ENCODE measurements around the gene PRR35.
A peak's percentile ranks its signal among the peaks of the same experiment; 100 is the strongest.

The PRR35 gene

DNA sequence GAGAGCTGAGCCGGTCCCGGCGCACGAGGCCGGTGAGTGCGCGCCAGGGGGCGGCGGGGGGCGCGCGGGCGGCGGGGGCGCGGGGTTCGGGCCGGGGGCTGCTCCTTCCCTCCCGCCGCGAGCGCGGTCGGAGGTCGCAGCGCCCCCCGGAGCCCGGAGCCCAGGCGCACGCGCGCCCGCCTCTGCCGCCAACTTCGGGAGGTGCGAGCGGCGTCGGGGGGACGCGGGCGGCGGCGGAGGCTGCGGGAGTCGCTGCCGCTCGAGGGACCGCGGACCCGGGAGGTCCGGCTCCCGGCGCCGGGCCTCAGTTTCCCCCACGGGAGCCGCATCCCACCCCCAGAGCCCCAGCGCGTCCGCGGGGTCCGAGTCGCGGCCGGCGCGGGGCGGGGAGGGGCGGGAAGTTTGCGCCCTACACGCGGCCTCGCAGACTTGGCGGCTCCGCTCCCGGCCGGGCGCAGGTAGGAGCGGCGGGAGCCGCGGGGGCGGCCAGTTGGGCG is at the start of gene PRR35:
TSS of gene PRR35 (plus strand) at position 191 of the 497 bp plus-strand sequence. CDS start 2,901 bp downstream, outside the sequence.
- DNase-seq, result no peak

DNA sequence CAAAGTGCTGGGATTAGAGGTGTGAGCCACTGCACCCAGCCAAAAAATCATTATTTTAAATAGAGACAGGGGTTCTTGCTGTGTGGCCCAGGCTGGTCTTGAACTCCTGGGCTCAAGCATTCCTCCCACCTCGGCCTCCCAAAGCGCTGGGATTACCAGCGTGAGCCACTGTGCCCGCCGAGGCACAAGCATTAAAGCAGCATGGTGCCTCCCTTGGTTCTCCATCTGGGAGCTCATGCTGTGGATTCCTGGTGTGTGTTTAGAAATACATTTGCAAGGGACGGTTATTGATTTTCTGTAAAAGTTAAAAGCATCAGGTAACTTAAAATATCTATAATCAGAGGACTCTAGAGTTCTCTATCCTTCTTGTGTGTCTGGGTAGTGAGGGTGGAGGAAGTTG is 47.4 kb upstream of the PRR35 start:
- no peak for DNase-seq

DNA sequence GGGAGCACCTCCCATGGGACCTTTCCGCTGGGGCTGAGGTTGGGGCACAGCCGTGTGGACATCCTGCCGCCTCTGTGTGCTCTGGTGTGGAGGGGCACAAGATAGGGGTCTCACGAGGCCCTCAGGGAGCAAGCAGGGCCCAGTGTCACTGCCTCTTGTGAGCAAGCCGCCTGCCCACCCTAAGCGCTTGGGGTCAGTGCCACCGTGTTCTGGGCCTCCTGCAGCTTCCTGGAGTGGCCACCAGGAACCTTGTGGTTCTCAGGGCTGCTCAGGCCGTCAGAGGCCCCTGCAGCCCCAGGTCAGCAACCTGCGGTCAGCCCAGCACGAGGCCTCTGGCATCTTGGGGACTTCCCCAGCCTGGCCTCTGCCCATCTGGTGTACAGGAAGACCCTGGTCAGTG is 46.2 kb upstream of the PRR35 start:
- no peak for DNase-seq

DNA sequence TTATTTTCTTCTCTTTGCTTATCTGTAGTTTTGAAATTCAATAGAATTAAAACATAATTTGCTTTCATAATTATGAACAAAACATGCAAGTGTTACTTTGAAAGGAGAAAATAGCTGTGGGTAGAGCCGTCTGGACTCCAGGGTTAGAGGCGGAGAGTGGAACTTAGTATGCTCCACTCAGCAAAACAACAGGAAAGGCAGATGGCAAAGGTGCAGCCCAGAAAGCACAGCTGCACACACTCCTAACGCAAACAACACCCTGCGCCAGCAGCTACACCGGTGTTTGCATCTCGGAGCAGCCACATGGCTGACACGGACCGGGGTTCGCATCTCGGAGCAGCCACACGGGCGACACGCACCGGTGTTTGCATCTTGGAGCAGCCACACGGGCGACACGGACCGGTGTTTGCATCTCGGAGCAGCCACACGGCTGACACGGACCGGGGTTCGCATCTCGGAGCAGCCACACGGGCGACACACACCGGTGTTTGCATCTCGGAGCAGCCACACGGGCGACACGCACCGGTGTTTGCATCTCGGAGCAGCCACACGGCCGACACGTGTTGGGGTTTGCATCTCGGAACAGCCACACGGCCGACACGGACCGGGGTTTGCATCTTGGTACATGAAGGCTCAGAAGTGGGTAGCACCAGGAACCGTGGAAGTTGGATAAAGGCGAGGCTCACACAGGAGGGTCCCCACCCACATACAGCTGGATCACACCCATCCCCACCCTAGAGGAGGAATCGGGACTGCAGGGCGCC is 44.8 kb upstream of the PRR35 start:
- DNase-seq, result peak; percentile 58

DNA sequence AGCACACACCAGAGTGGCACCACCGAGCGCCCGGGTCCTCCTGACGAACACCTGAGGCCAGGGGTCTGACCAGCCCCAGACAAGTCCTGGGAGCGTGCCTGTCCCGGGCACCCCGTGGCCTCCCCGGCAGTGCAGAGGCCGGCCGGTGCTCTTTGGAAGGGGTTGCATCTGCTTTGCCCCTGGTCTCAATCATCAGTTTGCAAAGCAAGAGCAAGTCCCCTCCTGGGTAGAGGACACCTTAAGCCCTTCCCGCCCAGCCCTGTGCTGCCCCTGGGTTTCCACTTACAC is 44.3 kb upstream of the PRR35 start:
- DNase-seq, result no peak

DNA sequence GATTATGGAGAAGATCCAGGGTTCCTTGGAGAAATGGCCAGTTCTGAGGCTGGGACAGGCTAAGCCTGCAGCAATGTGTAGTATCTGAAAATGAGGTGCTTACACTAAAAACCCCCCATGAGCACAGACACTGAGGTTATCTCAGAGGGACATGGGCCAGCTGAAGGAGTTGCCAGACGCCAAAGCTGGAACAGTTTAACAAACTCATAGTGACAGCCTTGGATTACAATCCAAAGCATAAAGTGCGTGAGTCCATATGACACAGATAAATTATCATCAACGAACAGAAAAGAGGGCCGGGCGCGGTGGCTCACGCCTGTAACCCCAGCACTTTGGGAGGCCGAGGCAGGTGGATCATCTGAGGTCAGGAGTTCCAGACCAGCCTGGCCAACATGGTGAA is 43.9 kb upstream of the PRR35 start:
- DNase-seq, result peak; percentile 89

DNA sequence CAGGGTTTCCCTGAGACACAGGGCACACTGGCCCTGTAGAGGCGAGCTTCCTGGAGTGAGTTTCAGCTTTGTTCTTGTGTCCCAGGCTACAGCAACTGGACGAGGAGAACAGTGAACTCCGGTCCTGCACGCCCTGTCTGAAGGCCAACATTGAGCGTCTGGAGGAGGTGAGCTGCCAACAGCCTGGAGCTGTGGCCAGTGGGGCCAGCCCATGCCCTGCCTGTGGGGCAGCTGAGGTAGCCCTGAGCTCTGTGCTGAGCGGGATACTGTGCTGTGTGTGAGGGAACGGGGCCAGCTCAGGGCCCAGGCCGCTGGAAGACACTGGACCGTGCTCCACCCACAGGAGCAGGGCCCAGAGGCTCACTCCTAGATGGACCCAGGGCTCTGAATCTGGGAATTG is 41.3 kb upstream of the PRR35 start:
- no peak for DNase-seq

DNA sequence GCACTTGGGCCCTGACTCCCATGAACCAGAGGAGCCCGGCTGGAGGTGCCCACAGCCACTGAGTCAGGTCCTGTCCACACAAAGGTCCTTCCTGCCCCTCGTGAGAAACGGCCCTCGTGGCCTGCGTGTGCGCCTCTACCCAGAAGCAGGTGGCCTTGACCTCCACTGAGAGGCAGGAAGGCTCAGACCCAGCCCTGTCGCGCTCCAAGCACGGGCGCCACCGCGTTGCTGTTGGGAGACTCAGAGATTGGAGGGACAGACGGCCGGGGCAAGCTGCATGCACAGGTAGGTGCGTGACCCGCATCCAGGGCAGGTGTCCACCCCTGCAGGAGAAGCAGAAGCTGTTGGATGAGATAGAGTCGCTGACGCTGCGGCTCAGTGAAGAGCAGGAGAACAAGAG is 40.8 kb upstream of the PRR35 start:
- no peak for DNase-seq

DNA sequence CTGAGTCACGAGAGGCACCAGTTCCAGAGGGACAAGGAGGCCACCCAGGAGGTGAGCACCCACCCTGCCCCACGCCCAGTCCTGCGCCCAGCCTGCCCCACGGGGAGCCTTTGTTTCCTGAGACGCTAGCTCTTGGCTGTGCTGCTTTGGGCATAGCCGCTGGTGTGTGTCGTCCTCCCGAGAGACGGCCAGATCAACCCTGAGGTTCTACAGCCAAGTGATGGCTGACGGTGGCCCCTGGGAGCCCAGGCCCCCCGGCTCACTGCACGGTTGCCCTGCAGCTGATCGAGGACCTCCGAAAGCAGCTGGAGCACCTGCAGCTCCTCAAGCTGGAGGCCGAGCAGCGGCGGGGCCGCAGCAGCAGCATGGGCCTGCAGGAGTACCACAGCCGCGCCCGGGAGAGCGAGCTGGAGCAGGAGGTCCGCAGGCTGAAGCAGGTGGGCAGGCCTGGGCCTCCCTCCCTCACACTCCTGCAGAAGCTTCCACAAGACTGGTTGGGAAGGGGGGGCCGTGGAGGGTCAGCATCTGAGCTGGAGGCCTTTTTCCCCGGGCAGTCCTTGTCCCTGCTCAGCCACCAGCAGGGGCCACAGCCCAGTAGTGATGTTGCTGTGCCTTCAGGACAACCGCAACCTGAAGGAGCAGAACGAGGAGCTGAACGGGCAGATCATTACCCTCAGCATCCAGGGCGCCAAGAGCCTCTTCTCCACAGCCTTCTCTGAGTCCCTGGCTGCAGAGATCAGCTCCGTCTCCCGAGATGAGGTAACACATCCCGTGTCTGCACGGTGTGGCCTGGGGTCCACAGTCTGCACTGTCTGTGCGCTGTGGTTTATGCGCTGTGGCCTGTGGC is 40.1 kb upstream of the PRR35 start:
- no peak for DNase-seq

DNA sequence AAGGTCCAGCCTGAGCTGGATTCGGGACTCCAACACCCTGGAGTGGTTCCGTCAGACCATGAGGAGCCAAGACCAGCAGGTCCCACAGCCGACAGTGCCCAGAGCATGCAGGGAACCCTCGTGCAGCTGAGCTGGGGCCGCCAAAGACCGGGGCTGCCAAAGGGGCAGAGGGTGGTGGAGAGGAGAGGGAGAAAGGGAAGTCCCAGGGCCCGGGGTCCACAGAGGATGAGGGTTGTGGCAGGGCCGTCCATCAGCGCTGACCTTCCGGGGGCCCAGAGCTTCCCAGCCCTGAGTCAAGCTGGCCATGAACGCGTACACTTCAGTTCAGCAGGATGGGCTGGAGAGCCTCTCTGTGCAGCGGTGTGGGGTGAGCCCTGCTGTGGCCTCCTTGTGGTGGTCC is 39.3 kb upstream of the PRR35 start:
- no peak for DNase-seq

DNA sequence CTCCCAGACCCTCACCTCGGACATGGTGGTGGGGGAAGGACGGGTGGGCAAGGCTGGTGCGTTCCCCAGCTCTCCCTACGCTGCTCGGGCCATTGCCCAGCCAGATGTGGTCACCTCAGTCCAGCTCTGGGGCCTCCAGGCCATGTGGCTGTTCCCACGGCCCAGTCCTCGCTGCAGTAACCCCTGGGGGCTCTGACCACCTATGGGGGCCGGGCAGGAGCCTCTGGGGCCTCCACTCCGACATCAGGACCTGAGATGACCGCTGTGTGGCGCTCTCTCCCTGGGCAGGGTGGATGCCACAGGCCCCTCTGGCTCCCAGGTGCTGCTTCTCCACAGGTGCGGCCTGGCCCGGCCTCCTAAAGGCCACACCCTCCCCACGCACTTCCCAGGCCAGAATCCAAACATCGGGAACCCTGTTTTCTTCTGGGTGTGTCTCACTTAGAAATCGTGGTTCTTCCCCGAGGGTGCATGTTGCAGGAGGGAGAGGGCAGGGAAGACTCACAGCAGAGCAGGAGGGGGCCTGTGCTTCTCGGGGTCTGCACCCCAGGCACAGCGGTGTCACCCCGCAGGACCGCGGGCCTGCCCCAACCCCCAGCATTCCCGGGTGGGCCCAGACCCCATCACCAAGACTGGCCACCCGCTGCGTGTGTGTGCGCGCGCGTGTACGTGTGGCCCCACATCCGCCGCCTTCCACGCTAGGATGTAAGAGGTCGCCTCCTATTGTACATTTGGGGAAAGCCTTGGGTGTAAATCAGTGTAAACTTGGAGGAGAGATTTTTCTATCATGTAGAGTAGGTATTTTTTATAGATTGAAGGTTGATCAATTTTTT is 38.6 kb upstream of the PRR35 start:
- no peak for DNase-seq

DNA sequence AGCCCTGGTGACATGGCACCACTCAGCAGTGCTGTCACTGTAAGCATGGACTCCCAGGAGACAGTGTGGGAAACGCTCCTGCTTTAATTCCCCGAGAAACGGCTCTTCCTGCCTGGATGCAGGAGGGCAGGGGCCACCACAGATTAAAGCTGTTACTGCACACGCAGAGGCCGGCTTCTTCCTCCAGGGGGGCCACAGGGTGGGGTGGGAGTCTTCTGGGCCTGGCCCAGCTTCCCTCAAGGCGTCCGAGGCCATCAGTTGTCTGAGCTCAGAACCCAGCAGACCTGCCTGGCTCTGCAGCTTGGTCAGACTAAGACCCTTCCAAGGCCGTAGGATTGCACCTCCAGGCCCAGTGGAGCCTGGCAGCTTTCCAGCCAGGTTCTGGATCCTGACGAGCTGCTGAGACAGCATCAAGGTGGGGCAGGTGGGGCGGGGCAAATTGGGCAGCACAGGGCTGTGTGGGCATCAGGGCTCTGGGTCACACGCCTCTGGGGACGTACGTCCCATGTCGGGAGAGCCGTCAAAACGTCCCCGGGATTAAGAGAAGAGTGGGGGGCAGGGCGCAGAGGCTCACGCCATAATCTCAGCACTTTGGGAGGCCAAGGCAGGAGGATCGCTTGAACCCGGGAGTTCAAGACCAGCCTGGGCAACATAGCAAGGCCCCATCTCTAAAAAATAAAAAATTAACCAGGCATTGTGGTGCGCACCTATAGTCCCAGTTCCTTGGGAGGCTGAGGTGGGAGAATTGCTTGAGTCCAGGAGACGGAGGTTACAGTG is 37.7 kb upstream of the PRR35 start:
- DNase-seq, result no peak

DNA sequence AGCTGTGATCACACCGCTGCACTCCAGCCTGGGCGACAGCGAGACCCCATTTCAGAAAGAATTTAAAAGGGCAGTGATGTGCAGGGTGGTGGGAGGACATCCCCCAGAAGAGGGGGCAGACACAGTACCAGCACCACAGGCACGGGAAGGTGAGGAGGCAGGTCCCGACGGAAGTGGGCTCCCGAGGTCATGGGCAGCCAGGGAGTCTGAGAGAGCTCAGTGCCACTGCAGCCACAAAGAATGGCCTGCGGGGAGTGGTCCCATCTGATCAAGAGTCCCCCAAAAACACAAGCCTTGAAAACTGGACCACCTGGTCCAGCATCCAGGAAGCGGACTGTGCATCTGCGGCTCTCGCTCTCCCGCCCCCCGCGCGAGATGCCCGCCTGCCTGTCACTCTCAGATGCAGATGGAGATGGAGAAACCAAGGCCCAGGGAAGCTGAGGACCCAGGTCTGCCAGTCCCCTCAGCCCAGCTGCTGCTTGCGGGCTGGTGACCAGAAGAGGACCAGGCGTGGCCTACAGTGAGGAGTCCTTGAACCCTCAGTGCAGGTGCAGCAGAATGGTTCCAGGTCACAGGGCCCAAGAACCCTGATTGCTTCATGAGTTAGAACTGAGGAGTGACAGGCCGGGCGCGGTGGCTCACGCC is 37.0 kb upstream of the PRR35 start:
- no peak for DNase-seq

DNA sequence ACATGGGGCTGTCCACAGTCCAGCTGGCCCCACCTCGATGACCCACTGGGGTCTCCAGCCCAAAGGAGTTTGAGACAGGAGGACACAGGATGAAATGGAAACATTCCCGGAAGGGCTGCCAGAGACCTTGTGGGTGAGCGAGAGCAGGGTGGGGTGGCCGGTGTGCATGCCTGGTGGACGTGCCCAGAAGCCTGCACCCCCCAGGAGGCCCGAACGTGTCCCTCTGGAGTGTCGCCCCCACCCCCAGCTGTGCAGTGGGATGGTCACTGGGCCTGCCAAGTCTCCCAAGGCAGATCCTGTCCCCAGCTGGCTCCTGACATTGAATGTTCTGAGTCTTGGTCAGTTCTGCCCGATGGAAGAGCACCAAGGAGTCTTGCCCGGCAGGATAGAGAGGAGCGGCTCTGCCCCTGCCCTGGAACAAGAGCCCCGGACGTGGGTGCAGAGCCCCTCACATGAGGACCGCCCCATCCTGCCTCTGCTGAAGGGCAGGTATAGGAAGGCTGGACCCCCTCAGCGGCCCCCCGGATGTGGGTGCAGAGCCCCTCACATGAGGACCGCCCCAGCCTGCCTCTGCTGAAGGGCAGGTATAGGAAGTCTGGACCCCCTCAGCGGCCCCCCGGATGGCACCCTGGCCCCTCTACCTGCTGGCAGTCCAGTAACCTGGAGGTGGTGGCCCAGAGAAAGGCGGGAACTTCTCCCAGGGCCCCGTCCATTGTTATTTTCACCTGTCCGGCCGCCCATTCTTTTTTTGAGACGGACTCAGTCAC is 35.7 kb upstream of the PRR35 start:
- DNase-seq, result no peak

DNA sequence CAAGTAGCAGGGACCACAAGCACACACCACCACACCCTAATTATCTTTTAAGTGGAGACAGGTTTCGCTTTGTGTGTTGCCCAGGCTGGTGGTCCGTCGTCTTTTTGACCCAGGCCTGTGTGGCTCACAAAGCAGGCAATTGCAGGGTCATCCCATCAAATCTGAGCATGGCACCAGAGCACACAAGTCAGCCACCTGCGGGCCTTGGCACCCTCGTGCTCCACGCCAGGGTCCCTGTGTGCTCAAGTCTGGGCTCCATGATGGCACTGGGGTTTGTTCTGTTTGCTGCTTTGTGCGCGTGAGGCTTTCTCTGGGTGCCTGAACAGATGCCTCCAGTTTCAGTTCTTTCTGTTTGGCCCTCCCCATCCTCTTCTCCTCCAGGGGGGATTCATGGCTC is 35.1 kb upstream of the PRR35 start:
- no peak for DNase-seq

DNA sequence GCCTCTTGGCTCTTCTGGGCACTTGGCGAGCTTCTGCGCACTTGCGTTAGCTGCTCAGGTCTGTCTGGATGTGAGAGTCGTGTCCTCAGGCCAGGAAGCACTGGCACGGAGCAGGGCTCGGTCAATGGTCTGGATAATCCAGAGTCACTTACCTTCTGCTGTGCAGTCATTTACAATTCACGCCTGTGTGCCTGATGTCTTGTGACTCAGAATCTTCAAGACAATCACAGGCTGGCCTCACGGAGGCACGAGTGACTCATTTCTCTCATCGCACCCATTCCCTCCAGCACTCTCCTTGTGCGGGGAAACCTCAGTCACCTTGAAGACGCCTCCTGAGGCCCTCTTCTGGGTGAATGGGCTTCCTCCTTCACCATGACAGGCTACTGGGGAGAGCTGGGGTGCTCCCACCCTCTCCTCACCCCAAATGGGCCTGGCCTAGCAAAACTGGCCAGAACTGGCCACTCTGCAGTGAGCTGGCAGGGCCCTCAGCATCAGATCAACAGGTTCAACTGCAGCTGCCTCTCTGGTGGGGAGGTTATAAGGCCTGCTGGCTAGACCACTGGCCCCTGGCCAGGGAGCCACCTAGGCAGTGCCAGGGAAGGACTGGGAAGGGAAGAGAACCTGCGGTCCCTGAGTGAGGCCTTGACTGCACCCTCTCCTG is 34.5 kb upstream of the PRR35 start:
- DNase-seq, result peak; percentile 53

DNA sequence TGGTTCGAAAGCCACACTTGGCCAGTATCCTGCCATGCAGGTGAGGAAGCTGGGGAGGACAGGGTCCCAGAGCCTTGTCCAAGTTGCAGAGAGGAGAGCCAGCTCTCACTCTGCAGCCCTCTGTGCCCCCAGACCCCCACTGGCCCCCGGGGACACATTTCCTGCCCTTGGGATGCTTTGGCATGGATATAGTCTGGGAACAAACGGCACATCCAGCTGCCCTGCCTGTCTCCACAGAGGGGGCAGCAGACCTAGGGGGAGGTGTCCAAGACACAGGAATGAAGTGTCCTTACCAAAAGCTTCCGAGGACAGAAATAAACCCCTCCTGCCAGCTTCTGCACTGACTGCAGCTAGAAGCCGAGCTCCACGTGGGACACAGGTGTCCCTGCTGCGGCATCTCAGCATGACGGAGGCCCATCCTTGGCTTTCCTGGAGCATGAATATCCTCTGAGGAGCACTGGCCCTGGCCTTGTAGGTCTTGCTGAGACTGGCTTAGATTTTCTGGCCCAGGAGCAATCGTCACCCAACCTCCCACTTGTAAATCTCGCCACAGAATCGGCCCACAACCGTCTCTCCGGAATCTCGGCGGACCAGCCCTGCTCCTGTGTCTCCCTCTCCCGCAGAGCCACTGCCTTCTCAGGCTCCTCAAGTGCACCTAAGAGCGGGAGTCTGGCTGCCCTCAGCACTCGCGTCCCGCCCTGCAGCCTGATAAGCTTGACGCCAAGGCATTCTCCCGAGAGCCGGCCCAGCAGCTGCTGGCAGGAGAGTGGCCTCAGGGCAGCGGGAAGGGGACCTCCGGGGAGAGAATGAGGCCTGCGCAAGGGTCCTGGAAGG is 33.8 kb upstream of the PRR35 start:
- peak; percentile 79 for DNase-seq

DNA sequence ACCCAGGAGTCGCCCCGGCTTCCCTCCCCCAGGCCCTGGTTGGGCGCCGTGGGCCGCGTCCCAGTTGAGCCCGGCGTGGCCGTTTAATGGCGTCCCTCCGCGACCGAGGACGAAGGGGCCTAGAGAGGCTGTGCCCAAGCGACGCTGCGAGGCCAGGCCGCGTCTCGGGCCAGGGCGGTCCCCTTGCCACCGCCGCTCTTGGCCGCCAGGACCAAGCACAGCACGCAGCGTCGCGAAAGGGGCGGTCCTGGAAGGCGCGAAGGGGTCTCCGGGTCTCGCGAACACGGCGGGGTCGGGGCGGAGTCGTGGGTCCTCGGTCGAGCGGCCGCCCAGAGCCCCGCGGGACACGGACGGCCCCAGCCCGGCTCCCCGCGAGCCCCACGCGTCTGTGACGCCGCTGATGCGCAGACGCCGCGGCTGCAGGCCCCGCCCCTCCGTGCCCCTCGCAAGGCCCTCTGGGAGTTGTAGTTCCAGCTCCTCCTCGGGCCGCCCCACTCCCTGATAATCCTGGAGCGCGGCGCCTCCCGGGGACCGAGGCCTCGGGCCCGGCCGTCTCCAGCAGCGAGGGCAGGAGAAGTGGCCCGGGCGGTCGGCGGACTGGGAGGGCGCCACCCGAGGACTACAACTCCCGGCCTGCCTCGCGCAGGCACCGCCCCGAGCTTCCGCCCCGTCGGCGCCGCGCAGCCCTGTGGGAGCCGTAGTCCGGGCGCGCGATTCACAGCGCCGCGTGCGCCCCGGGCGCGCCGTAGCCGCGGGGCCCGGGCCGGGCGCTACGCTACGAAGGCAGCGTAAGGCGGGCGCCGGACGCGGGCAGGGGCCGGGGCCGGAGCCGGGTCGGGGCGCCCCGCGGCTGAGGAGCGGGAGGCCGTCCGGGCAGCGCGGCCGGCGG is 32.9 kb upstream of the PRR35 start, which contains the start of gene CAPN15:
TSS of gene CAPN15 (plus strand) at position 698 of the 889 bp plus-strand sequence. CDS start 19,127 bp downstream, outside the sequence.
- DNase-seq, result peak; percentile 91
